GM23248 (cell line): ENCODE measurements around the gene NUBP2. TPM values are rescaled to one million over a fixed set of nuclear protein-coding genes. Genes with fewer than 3 reads are reported as not detected.

Experiments
- DNase-seq: peaks from one replicate; pipeline ENCODE4 v3.0.0-alpha.2; 2015
- H2AFZ ChIP-seq: fragments of 200-600 bp; sonication (generic); 2 replicates; pipeline ENCODE4 v1.6.1; 2016; ENCODE audit warnings: antibody characterized with exemption
- H3F3A ChIP-seq: fragments of 200-600 bp; sonication (generic); 2 replicates; pipeline ENCODE4 v1.6.1; 2016; ENCODE audit warnings: mild to moderate bottlenecking, antibody characterized with exemption, mixed run types; ENCODE audit not compliant: insufficient read depth
- H3K27ac ChIP-seq: fragments of 200-600 bp; sonication (generic); 2 replicates; pipeline ENCODE4 v1.5.1; 2016; ENCODE audit warnings: mild to moderate bottlenecking
- H3K27me3 ChIP-seq: fragments of 200-600 bp; sonication (generic); replicated peaks from 2 replicates; pipeline ENCODE4 v1.6.1; 2016; ENCODE audit warnings: mild to moderate bottlenecking; ENCODE audit not compliant: insufficient read depth
- H3K36me3 ChIP-seq: fragments of 200-600 bp; sonication (generic); 2 replicates; pipeline ENCODE4 v1.6.1; 2016; ENCODE audit warnings: low read depth, mild to moderate bottlenecking
- H3K4me1 ChIP-seq: fragments of 200-600 bp; sonication (generic); 2 replicates; pipeline ENCODE4 v1.6.1; 2016; ENCODE audit warnings: mild to moderate bottlenecking; ENCODE audit not compliant: insufficient read depth
- H3K4me2 ChIP-seq: fragments of 200-600 bp; sonication (generic); one replicate; pipeline ENCODE4 v1.6.1; 2016; ENCODE audit warnings: mild to moderate bottlenecking; ENCODE audit not compliant: unreplicated experiment
- H3K4me3 ChIP-seq: fragments of 200-600 bp; sonication (generic); 2 replicates; pipeline ENCODE4 v1.5.1; 2016; ENCODE audit warnings: mild to moderate bottlenecking
- H3K79me2 ChIP-seq: fragments of 200-600 bp; sonication (generic); 2 replicates; pipeline ENCODE4 v1.6.1; 2016; ENCODE audit warnings: mild to moderate bottlenecking; ENCODE audit not compliant: insufficient read depth
- H3K9ac ChIP-seq: fragments of 200-600 bp; sonication (generic); 2 replicates; pipeline ENCODE4 v1.6.1; 2016; ENCODE audit warnings: mild to moderate bottlenecking
- H3K9me2 ChIP-seq: fragments of 200-600 bp; sonication (generic); 2 replicates; pipeline ENCODE4 v1.6.1; 2016; ENCODE audit warnings: mixed run types, mild to moderate bottlenecking, moderate library complexity; ENCODE audit not compliant: insufficient read depth
- H3K9me3 ChIP-seq: fragments of 200-600 bp; sonication (generic); one replicate; pipeline ENCODE4 v1.6.1; 2017; ENCODE audit warnings: low read depth
- H4K20me1 ChIP-seq: fragments of 200-600 bp; sonication (generic); 2 replicates; pipeline ENCODE4 v1.6.0; 2016; ENCODE audit not compliant: insufficient read depth
- EZH2 ChIP-seq: fragments of 200-600 bp; sonication (generic); IDR thresholded peaks from 2 replicates; pipeline ENCODE4 v1.6.1; 2018; ENCODE audit warnings: antibody characterized with exemption, mild to moderate bottlenecking; ENCODE audit not compliant: insufficient read depth, poor library complexity, severe bottlenecking
- EZH2phosphoT487 ChIP-seq: fragments of 200-600 bp; sonication (generic); IDR thresholded peaks from 2 replicates; pipeline ENCODE4 v1.6.1; 2018; ENCODE audit warnings: antibody characterized with exemption, moderate library complexity, mild to moderate bottlenecking, low read depth; ENCODE audit not compliant: insufficient read depth
- whole genome bisulfite sequencing, 2 experiments: methylation state at CpG; one replicate each; pipeline ENCODE4 v1.1.6; 2015 to 2017; ENCODE audit warnings: low lambda C conversion rate in 2 of 2, low coverage in 1 of 2; ENCODE audit errors: missing lambda C conversion rate in 2 of 2; 5-methylcytosine and 5-hydroxymethylcytosine counted together
- in situ Hi-C: fragments of 300-500 bp; cut with MboI; formaldehyde crosslinking; loops from 2 replicates; pipeline ENCODE4 v1.15.0; 2020
- polyA plus RNA-seq: library from polyadenylated mRNA; unstranded; fragments of >200 nt; fragmentation: Nextera tagmentation; extraction: Ambion mirVana; gene quantifications from 2 replicates; pipeline ENCODE4 v1.2.1, GENCODE V29; 2016
- total RNA-seq: library from RNA; depleted of rRNA; stranded (reverse); fragments of >200 nt; shearing (Covaris generic); gene quantifications from 2 replicates; pipeline ENCODE4 v1.2.3, GENCODE V29; 2014

NUBP2 gene
- total and polyA plus RNA-seq, 2 experiments from 2014 or later = 66.4 to 88.9 TPM

- no peak overlapping the region for H3K27ac ChIP-seq
- WGBS, 2 experiments = 84 to 86% methylated on average over 14 to 15 of the region's 15 CpGs
Observed at GRCh38 chr16:1761751-1762150, 21.0 kb upstream of the NUBP2 start.

GRCh38 chr16:1762196-1762878 is 20.4 kb upstream of the NUBP2 start:
- no peak overlapping the region for H3K9ac ChIP-seq
- H3F3A ChIP-seq = no peaks in the 10 kb centered on the region
- no peak overlapping the region for H3K4me2 ChIP-seq
- H3K79me2 ChIP-seq = no peaks in the 10 kb centered on the region
- in situ Hi-C loops = no loop called here
- no peaks in the 10 kb centered on the region for H4K20me1 ChIP-seq
- H3K4me1 ChIP-seq = no peaks in the 10 kb centered on the region
- no peaks in the 10 kb centered on the region for H3K9me2 ChIP-seq
- 91 to 94% methylated on average over 24 to 30 of the region's 30 CpGs for WGBS, 2 experiments
- no peak overlapping the region for H2AFZ ChIP-seq
- no peak for DNase-seq
- no peaks in the 10 kb centered on the region for H3K9me3 ChIP-seq
- TF ChIP-seq EZH2phosphoT487 = no peak
- no peak for TF ChIP-seq EZH2
- no peak overlapping the region for H3K27ac ChIP-seq
- no peaks in the 10 kb centered on the region for H3K27me3 ChIP-seq
- no peak overlapping the region for H3K4me3 ChIP-seq
- H3K36me3 ChIP-seq = no peaks in the 10 kb centered on the region

More at GRCh38 chr16:1761751-1762150, 21.0 kb upstream of the NUBP2 start:
- Histone ChIP-seq H3K9me2 (no peaks in the 10 kb centered on the region), H3K4me1 (no peaks in the 10 kb centered on the region), H3F3A (no peaks in the 10 kb centered on the region), H3K4me3 (no peak overlapping the region), H3K36me3 (no peaks in the 10 kb centered on the region), H3K4me2 (no peak overlapping the region), H3K27me3 (no peaks in the 10 kb centered on the region), H3K9ac (no peak overlapping the region), H3K79me2 (no peaks in the 10 kb centered on the region), H4K20me1 (no peaks in the 10 kb centered on the region), H2AFZ (no peak overlapping the region), H3K9me3 (no peaks in the 10 kb centered on the region)
- no peak for DNase-seq
- in situ Hi-C loops = no loop called here
- no peak for TF ChIP-seq EZH2phosphoT487
- no peak for TF ChIP-seq EZH2

GRCh38 chr16:1762879-1763520 is 19.8 kb upstream of the NUBP2 start:
- Histone ChIP-seq H3K27me3 (no peaks in the 10 kb centered on the region), H3K9me2 (no peaks in the 10 kb centered on the region), H3K9me3 (no peaks in the 10 kb centered on the region), H3K4me1 (no peaks in the 10 kb centered on the region), H3K27ac (no peak overlapping the region), H2AFZ (no peak overlapping the region), H3K4me2 (no peak overlapping the region), H3K36me3 (no peaks in the 10 kb centered on the region), H3K4me3 (no peak overlapping the region), H3K79me2 (no peaks in the 10 kb centered on the region), H3K9ac (no peak overlapping the region), H3F3A (no peaks in the 10 kb centered on the region), H4K20me1 (no peaks in the 10 kb centered on the region)
- DNase-seq = no peak
- 90 to 94% methylated on average over 18 to 22 of the region's 24 CpGs for WGBS, 2 experiments
- in situ Hi-C loops = no loop called here
- no peak for TF ChIP-seq EZH2phosphoT487
- no peak for TF ChIP-seq EZH2

- 87 to 91% methylated on average over 31 to 81 of the region's 81 CpGs for WGBS, 2 experiments
- no peaks in the 10 kb centered on the region for H3F3A ChIP-seq
- H2AFZ ChIP-seq = no peak overlapping the region
- in situ Hi-C loops = no loop called here
- no peaks in the 10 kb centered on the region for H3K27me3 ChIP-seq
- DNase-seq = no peak
- no peak overlapping the region for H3K4me3 ChIP-seq
- H3K9me3 ChIP-seq = no peaks in the 10 kb centered on the region
- no peak overlapping the region for H3K27ac ChIP-seq
- H3K4me1 ChIP-seq = no peaks in the 10 kb centered on the region
- no peak overlapping the region for H3K4me2 ChIP-seq
- H3K79me2 ChIP-seq = no peaks in the 10 kb centered on the region
- no peaks in the 10 kb centered on the region for H3K36me3 ChIP-seq
- no peak overlapping the region for H3K9ac ChIP-seq
- no peaks in the 10 kb centered on the region for H4K20me1 ChIP-seq
- H3K9me2 ChIP-seq = no peaks in the 10 kb centered on the region
- TF ChIP-seq EZH2phosphoT487 (no peak), EZH2 (no peak)
Observed at GRCh38 chr16:1763521-1764511, 18.9 kb upstream of the NUBP2 start.
